GM13976 (cell line): ENCODE measurements around the gene KANSL1.
A peak's percentile ranks its signal among the peaks of the same experiment; 100 is the strongest.

Experiments used
- DNase-seq: peaks from one replicate; pipeline ENCODE4 v3.0.0; 2012; ENCODE audit warnings: low spot score
- in situ Hi-C: fragments of 300-500 bp; cut with MboI; formaldehyde crosslinking; loops from one replicate; pipeline ENCODE4 v1.12.0; 2022; ENCODE audit warnings: low sequenced_read_pairs, mixed read lengths, inconsistent platforms; ENCODE audit not compliant: unreplicated experiment
- TF ChIP-seq, protein P1 (sequence below): IDR thresholded peaks from 2 replicates; pipeline ENCODE4 v1.5.1; 2012; ENCODE audit warnings: borderline replicate concordance, mild to moderate bottlenecking; ENCODE audit not compliant: insufficient read depth; ENCODE audit errors: extremely low read depth, missing control alignments, control extremely low read depth

KANSL1 gene

DNA sequence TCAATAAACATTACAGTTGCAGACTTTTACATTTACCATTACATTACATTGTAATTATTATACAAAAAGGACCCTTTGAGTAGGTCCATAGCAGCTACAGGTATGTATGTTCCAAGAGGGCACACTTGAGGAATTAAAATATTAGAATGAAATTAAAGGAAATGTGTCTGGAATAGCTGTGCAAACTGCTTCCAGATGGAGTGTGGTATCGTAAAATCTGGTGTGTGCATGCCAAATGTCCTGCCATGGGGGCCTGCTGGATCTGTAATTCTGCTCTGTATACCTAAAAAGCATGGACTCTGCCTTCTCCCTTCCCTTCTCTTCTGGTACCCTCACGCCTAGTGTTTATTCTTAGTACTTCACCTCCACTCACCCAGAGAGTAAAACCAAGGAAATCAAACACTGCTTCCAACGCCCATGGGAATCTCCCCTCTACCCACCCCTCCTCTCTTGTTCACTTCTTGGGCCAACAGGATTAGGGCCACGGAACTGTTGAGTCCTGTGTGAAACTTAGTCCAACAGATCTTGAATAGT, 155.4 kb downstream of the KANSL1 start:
- DNase-seq: no peak
- in situ Hi-C loops: no loop called here
- TF ChIP-seq, protein P1, sequence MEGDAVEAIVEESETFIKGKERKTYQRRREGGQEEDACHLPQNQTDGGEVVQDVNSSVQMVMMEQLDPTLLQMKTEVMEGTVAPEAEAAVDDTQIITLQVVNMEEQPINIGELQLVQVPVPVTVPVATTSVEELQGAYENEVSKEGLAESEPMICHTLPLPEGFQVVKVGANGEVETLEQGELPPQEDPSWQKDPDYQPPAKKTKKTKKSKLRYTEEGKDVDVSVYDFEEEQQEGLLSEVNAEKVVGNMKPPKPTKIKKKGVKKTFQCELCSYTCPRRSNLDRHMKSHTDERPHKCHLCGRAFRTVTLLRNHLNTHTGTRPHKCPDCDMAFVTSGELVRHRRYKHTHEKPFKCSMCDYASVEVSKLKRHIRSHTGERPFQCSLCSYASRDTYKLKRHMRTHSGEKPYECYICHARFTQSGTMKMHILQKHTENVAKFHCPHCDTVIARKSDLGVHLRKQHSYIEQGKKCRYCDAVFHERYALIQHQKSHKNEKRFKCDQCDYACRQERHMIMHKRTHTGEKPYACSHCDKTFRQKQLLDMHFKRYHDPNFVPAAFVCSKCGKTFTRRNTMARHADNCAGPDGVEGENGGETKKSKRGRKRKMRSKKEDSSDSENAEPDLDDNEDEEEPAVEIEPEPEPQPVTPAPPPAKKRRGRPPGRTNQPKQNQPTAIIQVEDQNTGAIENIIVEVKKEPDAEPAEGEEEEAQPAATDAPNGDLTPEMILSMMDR: no peak

DNA sequence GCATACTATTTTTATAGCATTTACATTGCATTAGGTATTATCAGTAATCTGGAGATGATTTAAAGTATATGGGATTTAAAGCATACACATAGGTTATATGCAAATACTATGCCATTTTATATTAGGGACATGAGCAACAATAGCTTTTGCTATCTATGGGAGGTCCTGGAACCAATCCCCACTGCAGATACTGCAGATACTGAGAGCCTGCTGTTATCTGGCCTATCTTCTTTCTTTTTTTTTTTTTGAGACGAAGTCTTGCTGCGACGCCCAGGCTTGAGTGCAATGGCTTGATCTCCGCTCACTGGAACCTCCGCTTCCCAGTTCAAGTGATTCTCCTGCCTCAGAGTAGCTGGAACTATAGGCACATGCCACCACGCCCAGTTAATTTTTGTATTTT, 156.7 kb downstream of the KANSL1 start:
- TF ChIP-seq, protein P1: no peak
- no peak for DNase-seq
- in situ Hi-C loops: no loop called here

DNA sequence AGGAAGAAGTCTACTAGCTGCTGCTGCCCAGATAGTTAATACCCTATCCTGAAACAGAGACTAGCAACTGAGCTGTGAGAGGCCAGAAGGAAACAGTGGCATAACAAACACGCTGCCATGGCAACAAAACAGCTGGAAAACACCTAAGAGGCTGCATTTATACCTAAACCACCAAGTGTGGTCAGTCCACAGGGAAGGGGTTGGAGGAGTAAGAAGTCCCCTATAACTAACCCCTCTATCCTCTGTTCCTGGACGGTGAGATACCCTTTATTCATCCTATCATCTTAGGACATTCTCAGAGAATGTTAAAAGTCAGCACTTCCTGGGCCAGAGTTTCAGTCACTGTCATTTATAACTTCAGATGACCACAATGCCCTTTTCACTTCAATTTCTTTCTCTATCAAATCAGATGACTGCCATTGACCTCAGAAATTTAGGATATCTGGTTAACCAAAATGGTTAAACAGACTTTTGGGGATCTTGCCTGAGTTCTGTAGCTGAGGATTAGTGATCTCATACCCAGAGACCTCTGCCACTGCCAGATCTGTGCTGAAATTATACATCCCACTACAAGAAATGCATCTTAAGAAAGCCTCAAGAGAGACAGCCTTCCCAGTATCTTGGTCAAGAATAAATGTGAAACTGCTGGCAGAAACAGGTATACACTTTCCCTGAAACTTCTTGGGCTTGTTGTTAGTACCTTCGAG, 158.0 kb downstream of the KANSL1 start:
- TF ChIP-seq, protein P1: no peak
- in situ Hi-C loops: no loop called here
- DNase-seq: peak; percentile 58

DNA sequence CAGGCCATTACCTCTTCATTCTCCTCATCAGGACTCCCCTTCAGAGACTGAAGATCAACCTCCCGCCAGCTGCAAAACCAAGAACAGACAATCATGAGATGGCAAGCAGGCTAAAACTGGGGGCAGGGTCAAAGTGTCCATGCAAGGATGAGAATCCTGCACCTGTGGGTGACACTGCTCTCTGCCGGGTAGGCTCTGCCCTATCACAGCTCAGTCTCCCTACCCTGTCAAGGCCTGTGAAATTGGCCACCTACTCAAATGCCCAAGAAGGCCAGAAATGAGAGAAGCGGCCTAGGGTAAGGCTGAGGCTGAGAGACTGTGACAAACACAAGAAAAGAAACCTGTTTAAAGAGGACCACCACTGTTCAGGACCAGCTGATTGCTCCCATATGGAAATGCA, 159.8 kb downstream of the KANSL1 start:
- in situ Hi-C loops: no loop called here
- TF ChIP-seq, protein P1: no peak

DNA sequence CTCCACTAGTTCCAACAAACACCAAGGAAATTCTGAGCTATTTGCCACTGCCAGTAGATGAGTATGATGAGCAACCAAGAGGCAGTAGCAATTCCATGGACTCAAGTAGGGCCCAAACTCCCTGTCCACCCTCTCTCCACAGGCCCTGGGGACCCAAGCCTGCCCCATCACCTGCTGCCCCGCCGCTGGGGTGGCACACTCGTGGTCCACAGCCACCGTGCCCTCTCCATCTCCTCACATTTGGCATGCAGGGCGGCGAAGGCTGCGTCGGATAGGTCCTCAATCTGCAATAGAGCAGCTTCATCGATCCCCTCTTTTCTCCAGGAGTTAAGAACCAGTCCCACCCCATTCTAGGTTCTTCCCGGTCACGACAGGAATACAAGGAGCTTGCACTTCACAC, 160.3 kb downstream of the KANSL1 start:
- no peak for DNase-seq
- in situ Hi-C loops: no loop called here
- TF ChIP-seq, protein P1: no peak

More for the DNA sequence above, 159.8 kb downstream of the KANSL1 start:
- no peak for DNase-seq

DNA sequence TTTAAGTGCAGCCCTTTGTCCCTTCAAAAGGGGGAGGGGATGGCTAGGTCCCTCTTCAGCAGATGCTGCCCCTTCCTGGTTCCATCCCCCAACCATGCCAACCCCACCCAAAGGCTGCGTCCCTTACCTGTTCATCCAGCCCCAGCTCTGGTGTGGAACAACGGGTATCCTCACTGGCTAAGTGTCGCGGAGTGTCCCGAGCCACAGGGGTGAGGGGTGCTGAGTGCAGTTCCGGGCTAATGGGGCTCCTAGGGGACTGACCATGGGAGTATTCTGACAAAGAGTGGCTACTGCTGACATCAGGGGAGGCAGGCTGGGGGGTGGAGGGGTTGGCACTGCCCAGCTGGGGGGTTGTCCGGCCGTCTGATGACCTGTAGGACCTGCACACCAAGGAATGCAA, 161.3 kb downstream of the KANSL1 start:
- no peak for DNase-seq
- TF ChIP-seq, protein P1: no peak
- in situ Hi-C loops: no loop called here

DNA sequence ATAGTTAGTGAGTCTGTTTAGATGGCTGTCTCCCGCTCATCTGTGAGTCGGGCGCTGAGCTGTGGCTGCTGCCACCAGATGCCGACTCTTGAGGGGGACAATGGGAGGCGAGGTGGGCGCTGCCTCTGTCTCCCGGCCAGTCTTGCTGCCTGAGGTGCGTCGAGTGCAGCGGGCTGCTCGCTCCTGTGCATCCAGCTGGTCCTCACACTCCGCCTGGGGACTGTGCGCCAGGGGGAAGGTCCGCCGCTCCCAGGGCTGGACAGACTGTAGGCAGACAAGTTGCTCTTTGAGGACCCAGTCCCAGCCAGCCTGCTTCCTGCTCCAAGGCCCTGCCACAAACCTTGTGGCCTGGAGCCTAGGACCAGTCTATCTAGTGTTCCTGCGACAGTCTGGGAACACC, 161.8 kb downstream of the KANSL1 start:
- in situ Hi-C loops: no loop called here
- DNase-seq: no peak
- TF ChIP-seq, protein P1: no peak
